H9 (cell line): ENCODE results near the gene ITPKC. TPM values are rescaled to one million over a fixed set of nuclear protein-coding genes. Genes with fewer than 3 reads are reported as not detected.

ENCODE experiments used
- DNase-seq: peaks from one replicate; pipeline ENCODE4 v3.0.0-alpha.2; 2017
- H2AFZ ChIP-seq: one replicate; pipeline ENCODE4 v1.6.1; 2013; ENCODE audit warnings: mild to moderate bottlenecking, low read length, control low read depth, moderate library complexity
- H2AK5ac ChIP-seq: 2 replicates; pipeline ENCODE4 v1.6.1; 2013; ENCODE audit warnings: low read length, control low read depth, mixed read lengths; ENCODE audit not compliant: insufficient read length
- H2BK120ac ChIP-seq: one replicate; pipeline ENCODE4 v1.6.1; 2013; ENCODE audit warnings: low read depth, mild to moderate bottlenecking, low read length, control low read depth, inconsistent platforms; ENCODE audit not compliant: poor library complexity, severe bottlenecking
- H2BK12ac ChIP-seq: 2 replicates; pipeline ENCODE4 v1.6.1; 2013; ENCODE audit warnings: low read length, control low read depth, mixed read lengths, low read depth; ENCODE audit not compliant: insufficient read length
- H2BK15ac ChIP-seq: 2 replicates; pipeline ENCODE4 v1.6.1; 2013; ENCODE audit warnings: low read depth, low read length, control low read depth
- H2BK20ac ChIP-seq: one replicate; pipeline ENCODE4 v1.6.1; 2013; ENCODE audit warnings: low read depth, mild to moderate bottlenecking, low read length, control low read depth, inconsistent platforms; ENCODE audit not compliant: poor library complexity, severe bottlenecking
- H2BK5ac ChIP-seq: 2 replicates; pipeline ENCODE4 v1.6.1; 2013; ENCODE audit warnings: low read length, control low read depth, mixed read lengths; ENCODE audit not compliant: insufficient read length
- H3K14ac ChIP-seq: 2 replicates; pipeline ENCODE4 v1.6.1; 2013; ENCODE audit warnings: low read length, control low read depth; ENCODE audit not compliant: insufficient read depth
- H3K18ac ChIP-seq: 2 replicates; pipeline ENCODE4 v1.6.1; 2013; ENCODE audit warnings: low read depth, mild to moderate bottlenecking, mixed read lengths, low read length, control low read depth; ENCODE audit not compliant: insufficient read length
- H3K23ac ChIP-seq: 2 replicates; pipeline ENCODE4 v1.6.1; 2013; ENCODE audit warnings: low read length, control low read depth, mixed read lengths, low read depth; ENCODE audit not compliant: insufficient read length
- H3K23me2 ChIP-seq: 2 replicates; pipeline ENCODE4 v1.6.1; 2013; ENCODE audit warnings: low read depth, mild to moderate bottlenecking, mixed read lengths, low read length, control low read depth; ENCODE audit not compliant: insufficient read length, poor library complexity, severe bottlenecking
- H3K27ac ChIP-seq: 2 replicates; pipeline ENCODE4 v1.5.1; 2013; ENCODE audit warnings: low read length, control low read depth, mixed read lengths, low read depth; ENCODE audit not compliant: insufficient read length
- H3K27me3 ChIP-seq: 2 replicates; pipeline ENCODE4 v1.6.1; 2013; ENCODE audit warnings: low read length, control low read depth, inconsistent platforms; ENCODE audit not compliant: insufficient read depth
- H3K4ac ChIP-seq: 2 replicates; pipeline ENCODE4 v1.6.1; 2013; ENCODE audit warnings: low read depth, mild to moderate bottlenecking, control low read depth, inconsistent platforms, low read length, moderate library complexity
- H3K4me1 ChIP-seq: 2 replicates; pipeline ENCODE4 v1.6.1; 2013; ENCODE audit warnings: low read length, control low read depth, inconsistent platforms; ENCODE audit not compliant: insufficient read depth
- H3K4me2 ChIP-seq: 2 replicates; pipeline ENCODE4 v1.6.1; 2013; ENCODE audit warnings: low read length, control low read depth, mixed read lengths; ENCODE audit not compliant: insufficient read length, insufficient read depth
- H3K56ac ChIP-seq: 2 replicates; pipeline ENCODE4 v1.6.1; 2013; ENCODE audit warnings: low read depth, mild to moderate bottlenecking, mixed read lengths, low read length, control low read depth; ENCODE audit not compliant: insufficient read length
- H3K79me1 ChIP-seq: 2 replicates; pipeline ENCODE4 v1.6.1; 2013; ENCODE audit warnings: low read depth, mild to moderate bottlenecking, moderate library complexity, low read length, control low read depth, inconsistent platforms; ENCODE audit not compliant: insufficient read depth, poor library complexity, severe bottlenecking
- H3K79me2 ChIP-seq: 2 replicates; pipeline ENCODE4 v1.6.1; 2013; ENCODE audit warnings: low read length, control low read depth, inconsistent platforms; ENCODE audit not compliant: insufficient read depth
- H3K9ac ChIP-seq: 2 replicates; pipeline ENCODE4 v1.6.1; 2013; ENCODE audit warnings: low read length, control low read depth, mixed read lengths; ENCODE audit not compliant: insufficient read length; ENCODE audit errors: extremely low read depth
- H3K9me3 ChIP-seq: one replicate; pipeline ENCODE4 v1.6.1; 2013; ENCODE audit warnings: low read depth, low read length, inconsistent platforms; ENCODE audit not compliant: control insufficient read depth
- H3T11ph ChIP-seq: one replicate; pipeline ENCODE4 v1.6.1; 2013; ENCODE audit warnings: mild to moderate bottlenecking, low read length, control low read depth, inconsistent platforms
- H4K20me1 ChIP-seq: one replicate; pipeline ENCODE4 v1.6.1; 2013; ENCODE audit not compliant: control insufficient read depth, insufficient read length, insufficient read depth
- H4K5ac ChIP-seq: 2 replicates; pipeline ENCODE4 v1.6.1; 2013; ENCODE audit warnings: low read depth, mild to moderate bottlenecking, mixed read lengths, low read length, control low read depth; ENCODE audit not compliant: insufficient read length
- H4K8ac ChIP-seq: replicated peaks from 2 replicates; pipeline ENCODE4 v1.6.1; 2013; ENCODE audit warnings: low read length, control low read depth, mixed read lengths, low read depth; ENCODE audit not compliant: insufficient read length
- H4K91ac ChIP-seq: 2 replicates; pipeline ENCODE4 v1.6.1; 2013; ENCODE audit warnings: low read depth, mild to moderate bottlenecking, moderate library complexity, mixed read lengths, low read length, control low read depth; ENCODE audit not compliant: insufficient read length
- H3K27ac Mint-ChIP-seq, 3 experiments: 2 replicates in 2 of 3; 3 replicates in 1 of 3; pipeline ENCODE4 v1.8.0; 2020 to 2021; ENCODE audit warnings: mixed read lengths in 3 of 3, mild to moderate bottlenecking in 1 of 3, moderate library complexity in 1 of 3
- H3K27me3 Mint-ChIP-seq: 2 replicates; pipeline ENCODE4 v1.8.0; 2021; ENCODE audit warnings: low read depth, mild to moderate bottlenecking, moderate library complexity, mixed read lengths
- H3K36me3 Mint-ChIP-seq, 3 experiments: 2 replicates in 2 of 3; 3 replicates in 1 of 3; pipeline ENCODE4 v1.8.0; 2020 to 2021; ENCODE audit warnings: low read depth in 3 of 3, mixed read lengths in 3 of 3; ENCODE audit not compliant: insufficient read depth in 1 of 3
- H3K4me1 Mint-ChIP-seq, 2 experiments: 2 replicates each; pipeline ENCODE4 v1.8.0; 2020; ENCODE audit warnings: mixed read lengths in 2 of 2
- H3K4me3 Mint-ChIP-seq, 2 experiments: 2 replicates in 1 of 2; 3 replicates in 1 of 2; pipeline ENCODE4 v1.8.0; 2020 to 2021; ENCODE audit warnings: mild to moderate bottlenecking in 2 of 2, mixed read lengths in 2 of 2, moderate library complexity in 1 of 2
- H3K9me3 Mint-ChIP-seq, 2 experiments: 2 replicates in 1 of 2; 3 replicates in 1 of 2; pipeline ENCODE4 v1.8.0; 2020; ENCODE audit warnings: mild to moderate bottlenecking in 2 of 2, mixed read lengths in 2 of 2, moderate library complexity in 1 of 2
- WGBS: extraction: QIAGEN DNeasy Blood & Tissue Kit; methylation state at CpG from one replicate; pipeline ENCODE4 v1.1.7; 2013; ENCODE audit warnings: missing lambda C conversion rate, low lambda C conversion rate, mixed read lengths; ENCODE audit not compliant: insufficient read length; ENCODE audit errors: extremely low coverage; 5-methylcytosine and 5-hydroxymethylcytosine counted together
- total RNA-seq: library from RNA; stranded (reverse); gene quantifications from 2 replicates; pipeline ENCODE4 v1.2.1, GENCODE V29; 2021
- TF ChIP-seq, protein P1 (sequence below): fragments of 200-600 bp; sonication (generic); conservative IDR thresholded peaks from 3 replicates; pipeline ENCODE4 v1.8.0; 2021; ENCODE audit warnings: antibody characterized with exemption, mild to moderate bottlenecking

Gene ITPKC
- total RNA-seq, 1 experiment from 2014 or later = 11.2 TPM

DNA sequence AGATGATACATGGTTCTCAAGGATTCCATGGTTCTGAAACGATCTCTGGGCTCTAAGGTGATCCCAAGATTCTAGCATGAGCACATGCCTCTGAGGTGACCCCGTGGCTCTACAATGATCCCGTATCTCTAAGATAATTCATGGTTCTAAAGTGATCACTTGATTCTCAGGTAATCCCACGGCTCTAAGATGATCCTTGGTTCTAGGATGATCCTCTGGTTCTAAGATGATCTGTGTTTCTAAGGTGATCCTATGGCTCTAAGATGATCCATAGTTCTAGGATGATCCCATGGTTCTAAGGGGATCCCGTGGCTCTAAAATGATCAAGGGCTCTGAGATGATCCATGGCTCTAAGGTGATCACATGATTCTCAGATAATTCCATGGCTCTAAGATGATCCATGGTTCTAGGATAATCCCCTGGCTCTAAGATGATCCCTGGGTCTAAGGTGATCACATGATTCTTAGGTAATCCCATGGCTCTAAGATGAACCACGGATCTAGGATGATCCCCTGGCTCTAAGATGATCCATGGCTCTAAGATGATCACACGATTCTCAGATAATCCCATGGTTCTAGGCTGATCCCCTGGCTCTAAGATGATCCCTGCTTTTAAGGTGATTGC is 47.8 kb upstream of the ITPKC start:
- Mint-ChIP-seq H3K9me3 (no peaks in the 10 kb centered on the region), H3K27me3 (peaks cover 6% of the 10 kb centered on the region), H3K4me3 (no peak overlapping the region), H3K27ac (no peak overlapping the region), H3K36me3 (peaks cover 19 to 36% (median 33%) of the 10 kb centered on the region in 3 experiments; a peak in 6 of 7 replicates), H3K4me1 (no peaks in the 10 kb centered on the region)
- TF ChIP-seq, protein P1, sequence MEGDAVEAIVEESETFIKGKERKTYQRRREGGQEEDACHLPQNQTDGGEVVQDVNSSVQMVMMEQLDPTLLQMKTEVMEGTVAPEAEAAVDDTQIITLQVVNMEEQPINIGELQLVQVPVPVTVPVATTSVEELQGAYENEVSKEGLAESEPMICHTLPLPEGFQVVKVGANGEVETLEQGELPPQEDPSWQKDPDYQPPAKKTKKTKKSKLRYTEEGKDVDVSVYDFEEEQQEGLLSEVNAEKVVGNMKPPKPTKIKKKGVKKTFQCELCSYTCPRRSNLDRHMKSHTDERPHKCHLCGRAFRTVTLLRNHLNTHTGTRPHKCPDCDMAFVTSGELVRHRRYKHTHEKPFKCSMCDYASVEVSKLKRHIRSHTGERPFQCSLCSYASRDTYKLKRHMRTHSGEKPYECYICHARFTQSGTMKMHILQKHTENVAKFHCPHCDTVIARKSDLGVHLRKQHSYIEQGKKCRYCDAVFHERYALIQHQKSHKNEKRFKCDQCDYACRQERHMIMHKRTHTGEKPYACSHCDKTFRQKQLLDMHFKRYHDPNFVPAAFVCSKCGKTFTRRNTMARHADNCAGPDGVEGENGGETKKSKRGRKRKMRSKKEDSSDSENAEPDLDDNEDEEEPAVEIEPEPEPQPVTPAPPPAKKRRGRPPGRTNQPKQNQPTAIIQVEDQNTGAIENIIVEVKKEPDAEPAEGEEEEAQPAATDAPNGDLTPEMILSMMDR = no peak
- Histone ChIP-seq H3K23me2 (no peaks in the 10 kb centered on the region), H3K27ac (no peak overlapping the region), H3K18ac (no peak overlapping the region), H2BK5ac (no peak overlapping the region), H3K14ac (no peak overlapping the region), H4K8ac (no peak overlapping the region), H3K4ac (no peak overlapping the region), H3K23ac (no peak overlapping the region), H2BK120ac (no peak overlapping the region), H3T11ph (no peak overlapping the region), H2BK15ac (no peak overlapping the region), H3K9ac (no peak overlapping the region), H4K5ac (no peak overlapping the region), H3K4me2 (no peak overlapping the region), H2BK12ac (no peak overlapping the region), H2BK20ac (no peak overlapping the region), H3K79me1 (no peaks in the 10 kb centered on the region), H2AFZ (no peak overlapping the region), H4K91ac (no peak overlapping the region), H4K20me1 (no peaks in the 10 kb centered on the region), H3K9me3 (no peaks in the 10 kb centered on the region), H3K4me1 (no peaks in the 10 kb centered on the region), H3K79me2 (no peaks in the 10 kb centered on the region), H3K27me3 (no peaks in the 10 kb centered on the region), H3K56ac (no peak overlapping the region), H2AK5ac (no peak overlapping the region)
- no CpG with 5 or more reads among the region's 7 CpGs for WGBS
- no peak for DNase-seq
